NCI-H2227 (cell line): ENCODE data around the gene KITLG.
"Not testable (repeated sequence)": the region's sequence is repeated elsewhere in the genome, so short reads cannot be mapped to it uniquely, and the experiment has no call there.

Source experiments
- DNase-seq: peaks from one replicate; lab custom pipeline; 2025; ENCODE audit not compliant: unreplicated experiment; lab: John Stamatoyannopoulos, UW

KITLG gene

DNA sequence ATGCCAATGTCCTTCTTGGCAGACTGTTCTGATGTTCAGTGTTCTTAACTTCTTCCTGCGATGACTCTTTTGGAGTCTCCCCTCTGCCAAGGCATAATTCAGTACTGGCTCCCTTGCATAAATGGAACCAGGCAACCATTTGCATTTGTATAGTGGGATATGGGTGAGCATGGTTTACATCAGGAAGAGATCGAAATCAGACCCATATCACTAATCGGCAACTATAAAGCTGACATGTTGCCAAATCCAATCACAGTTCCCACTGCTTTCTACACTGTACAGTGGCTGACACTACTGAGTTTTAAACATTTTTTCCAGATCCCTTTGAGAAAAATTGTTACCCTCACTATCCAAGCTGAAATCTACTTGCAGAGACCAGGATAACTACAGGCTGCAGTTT lies 83.8 kb downstream of the KITLG start:
- no peak for DNase-seq

DNA sequence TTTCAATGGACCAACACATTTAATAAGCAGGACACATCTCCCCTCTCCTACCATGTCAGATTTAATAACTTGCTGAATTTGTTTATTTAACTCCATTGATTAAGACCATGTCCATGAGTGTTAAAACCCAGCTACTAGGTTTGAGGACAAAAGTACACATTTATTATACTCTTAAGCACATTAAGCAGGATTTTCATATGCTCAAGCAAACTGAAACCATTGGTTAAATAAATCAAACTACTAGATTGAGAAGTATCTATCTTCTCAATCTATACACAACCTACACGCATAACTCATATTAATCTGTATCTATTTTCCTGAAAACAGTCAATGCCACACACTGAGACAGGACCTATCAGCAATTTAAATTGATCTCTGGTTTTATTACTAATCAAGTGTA lies 85.2 kb downstream of the KITLG start:
- DNase-seq: no peak

DNA sequence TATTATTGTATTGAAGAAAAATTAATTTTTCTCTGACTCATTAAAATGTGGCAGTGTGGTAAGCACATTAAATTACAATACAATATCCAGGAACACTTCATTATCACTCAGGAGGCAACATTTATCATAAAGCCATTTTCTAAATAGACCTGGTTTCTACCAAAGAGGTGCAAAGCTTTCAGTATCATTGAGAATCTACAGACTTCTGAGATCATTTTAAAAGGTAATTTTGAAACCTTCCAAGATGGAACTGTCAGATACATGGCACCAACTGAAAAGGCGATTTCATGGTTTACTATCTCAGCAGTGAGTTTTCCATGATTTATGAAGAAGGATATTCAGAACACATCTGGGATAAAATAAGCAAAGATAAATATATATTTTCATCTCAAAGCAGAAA lies 85.8 kb downstream of the KITLG start:
- no peak for DNase-seq

DNA sequence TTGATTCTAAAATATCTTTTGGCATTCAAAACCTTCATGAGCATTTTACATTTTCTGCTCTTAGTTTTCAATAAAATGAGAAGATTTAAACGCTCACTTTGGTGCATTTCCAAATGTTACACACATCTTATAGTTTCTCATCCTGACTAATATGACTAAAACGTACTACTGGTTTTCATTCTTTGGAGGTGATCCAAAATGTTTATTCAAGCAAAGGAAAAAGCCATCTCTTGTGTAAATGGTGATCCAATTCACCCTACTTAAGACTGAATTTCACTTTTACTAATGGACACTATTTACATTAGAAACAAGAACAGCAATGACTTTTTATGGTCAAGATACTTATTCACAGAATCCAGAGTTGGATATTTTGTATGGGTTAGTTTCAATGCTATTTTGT lies 86.6 kb downstream of the KITLG start:
- no peak for DNase-seq

DNA sequence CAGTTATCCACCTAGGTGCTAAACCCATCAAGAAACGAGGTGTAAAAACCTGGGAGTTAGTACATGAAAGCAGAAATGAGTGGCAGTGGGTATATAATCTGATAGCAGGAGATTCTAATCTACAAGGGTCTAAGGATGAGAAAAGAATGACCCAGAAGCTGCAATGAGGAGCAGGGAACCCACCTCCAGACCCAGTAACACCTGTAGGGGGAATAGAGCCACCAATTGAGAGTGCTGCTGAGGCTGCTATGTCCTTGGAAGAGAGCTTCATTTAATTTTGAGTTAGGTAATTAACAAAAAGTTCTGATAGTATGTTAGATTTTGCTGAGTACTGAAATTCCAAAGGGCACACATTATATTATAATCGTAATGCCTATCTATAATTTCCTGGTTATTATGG lies 89.8 kb downstream of the KITLG start:
- DNase-seq: no peak

DNA sequence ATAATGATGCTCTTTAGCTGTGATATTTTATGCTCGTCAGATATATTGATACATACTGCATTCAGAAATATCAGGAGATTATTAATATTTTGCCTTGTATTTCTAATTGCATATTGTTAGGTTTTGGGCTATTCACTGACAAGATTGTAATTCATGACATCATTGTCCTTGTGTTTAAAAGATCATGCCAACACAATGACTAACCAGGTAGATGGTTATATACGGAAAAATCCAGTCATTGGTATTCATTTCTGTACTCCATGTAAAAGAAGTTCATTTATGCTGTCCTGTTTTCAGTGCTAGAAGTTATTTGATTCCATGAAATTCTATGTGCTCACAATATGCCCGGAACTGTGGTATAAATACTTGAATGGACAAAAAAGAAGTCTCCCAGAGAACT lies 107.5 kb downstream of the KITLG start:
- no peak for DNase-seq

DNA sequence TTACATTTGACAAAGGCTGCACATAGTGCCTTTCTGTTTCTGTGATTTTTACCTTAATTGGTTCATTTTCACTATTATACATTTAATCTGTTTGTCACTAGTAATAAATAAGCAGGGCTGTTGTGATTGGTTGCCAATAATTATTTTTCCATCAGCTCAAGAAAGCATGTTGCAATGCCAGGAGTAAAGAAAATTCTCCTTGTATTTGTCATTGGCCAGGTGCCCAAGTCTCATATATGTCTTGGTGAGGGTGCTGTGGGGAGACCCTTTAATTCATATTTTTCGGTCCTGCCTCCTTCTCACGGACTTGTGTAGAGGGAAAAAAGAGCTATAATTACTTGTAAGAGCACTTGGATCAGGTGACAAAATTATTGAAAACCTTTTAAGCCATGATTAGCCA lies 108.0 kb downstream of the KITLG start:
- no peak for DNase-seq

DNA sequence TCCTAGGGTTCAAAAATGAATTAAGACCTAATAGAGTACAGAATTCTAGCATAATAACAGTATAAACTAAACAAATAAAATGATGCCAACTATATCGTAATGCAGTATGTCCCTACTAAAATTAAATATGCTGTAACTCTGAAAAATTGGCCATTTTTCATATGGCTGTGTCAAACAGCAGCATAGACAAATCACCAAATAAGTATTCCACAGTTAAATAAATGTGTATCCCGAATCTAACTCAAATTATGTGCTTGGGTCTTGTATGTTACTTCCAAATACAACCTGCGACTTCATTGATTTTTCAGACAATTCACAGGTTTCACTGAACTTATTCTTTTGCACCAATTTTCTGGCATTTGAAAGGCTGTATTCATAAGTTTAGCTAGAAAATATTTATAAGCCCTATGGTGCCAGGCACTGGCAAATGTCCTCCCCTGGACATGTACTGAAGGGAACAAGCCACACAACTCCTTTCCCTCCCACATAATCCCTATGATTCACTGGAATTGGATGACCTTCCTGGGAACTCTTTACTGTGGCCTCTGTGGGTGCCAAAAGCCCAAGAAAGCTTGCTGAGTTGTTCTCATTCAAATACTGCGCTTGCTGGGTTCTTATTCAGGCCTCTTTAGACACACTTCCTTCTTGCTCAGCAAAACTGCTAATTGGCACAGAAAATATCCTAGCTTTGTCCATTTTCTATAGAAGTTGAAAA lies 108.8 kb downstream of the KITLG start:
- DNase-seq: no peak

DNA sequence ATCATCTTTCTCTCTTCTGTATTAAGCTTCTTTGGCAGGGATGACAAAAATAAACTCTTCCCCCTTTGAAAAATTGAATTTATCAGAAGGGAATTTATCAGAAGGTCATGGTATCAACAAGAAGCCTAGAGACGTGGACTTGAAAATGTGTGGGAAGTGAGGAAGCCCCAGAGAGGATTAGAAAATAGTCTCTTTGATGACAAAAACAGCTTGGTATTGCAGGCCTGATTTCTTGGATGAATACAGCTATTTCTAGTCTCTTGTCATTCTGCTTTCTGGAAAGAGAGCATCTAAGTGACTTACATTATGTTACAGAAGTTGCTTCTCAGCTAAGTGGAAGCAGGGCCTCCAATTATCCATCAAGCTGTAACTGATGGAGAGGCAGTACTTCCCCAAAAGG lies 111.1 kb downstream of the KITLG start:
- no peak for DNase-seq

DNA sequence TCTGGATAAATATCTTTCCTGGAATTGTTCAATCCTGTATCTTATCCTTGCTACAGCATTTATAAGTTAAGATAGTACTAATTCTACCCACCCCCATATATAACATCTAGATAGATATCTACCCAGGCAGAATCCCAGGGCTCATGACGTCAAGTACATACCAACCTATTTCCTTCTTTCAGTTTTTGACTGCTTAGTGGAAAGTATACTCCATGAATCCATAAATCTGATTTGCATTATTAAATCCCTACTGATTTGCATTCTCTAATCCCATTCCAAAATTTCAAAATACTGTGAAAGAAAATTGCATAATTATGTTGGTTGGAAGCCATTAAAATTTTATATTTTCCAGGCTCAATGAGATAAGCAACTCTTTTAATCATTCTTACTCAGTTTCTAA lies 111.7 kb downstream of the KITLG start:
- DNase-seq: no peak

DNA sequence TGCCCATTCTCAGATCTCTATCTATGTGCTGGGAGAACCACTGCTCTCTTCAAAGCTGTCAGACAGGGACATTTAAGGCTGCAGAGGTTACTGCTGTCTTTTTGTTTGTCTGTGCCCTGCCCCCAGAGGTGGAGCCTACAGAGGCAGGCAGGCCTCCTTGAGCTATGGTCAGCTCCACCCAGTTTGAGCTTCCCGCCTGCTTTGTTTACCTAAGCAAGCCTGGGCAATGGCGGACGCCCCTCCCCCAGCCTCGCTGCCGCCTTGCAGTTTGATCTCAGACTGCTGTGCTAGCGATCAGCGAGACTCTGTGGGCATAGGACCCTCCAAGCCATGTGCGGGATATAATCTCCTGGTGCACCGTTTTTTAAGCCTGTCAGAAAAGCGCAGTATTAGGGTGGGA lies 113.6 kb downstream of the KITLG start:
- DNase-seq: not testable (repeated sequence)

DNA sequence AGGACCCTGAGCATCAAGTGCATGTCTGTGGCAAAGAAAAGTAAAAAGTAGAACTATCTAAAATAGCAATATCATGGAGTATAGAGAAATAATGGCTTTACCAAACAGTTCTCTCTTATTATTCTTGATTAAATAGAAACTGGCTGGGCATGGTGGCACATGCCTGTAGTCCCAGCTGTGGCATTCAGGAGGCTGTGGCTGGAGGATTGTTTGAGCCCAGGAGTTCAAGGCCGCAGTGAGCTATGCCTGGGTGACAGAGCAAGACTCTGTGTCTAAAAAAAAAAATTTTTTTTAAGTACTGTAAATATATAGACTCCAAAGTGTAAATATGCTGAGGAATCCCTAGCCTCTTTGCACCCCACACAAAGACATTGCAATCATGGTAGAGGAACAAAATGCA lies 121.9 kb downstream of the KITLG start:
- no peak for DNase-seq

DNA sequence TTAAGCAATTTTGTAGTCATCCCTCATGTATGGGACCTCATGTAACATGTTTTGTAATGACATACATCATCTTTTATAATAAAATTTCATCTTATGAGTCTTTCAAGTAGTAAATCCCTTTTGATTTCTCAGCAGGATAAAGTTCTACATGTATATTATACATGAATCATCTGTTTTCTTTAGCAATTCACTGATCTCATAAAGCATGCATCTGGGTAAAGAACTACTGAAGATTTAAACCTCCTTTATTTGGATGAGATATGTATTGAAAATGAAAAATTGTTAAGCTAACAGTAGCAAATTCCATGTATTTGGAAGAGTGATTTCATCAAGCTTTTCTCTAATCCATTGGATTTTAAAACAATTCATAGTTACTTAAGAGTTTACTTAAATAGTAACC lies 126.9 kb downstream of the KITLG start:
- DNase-seq: no peak

DNA sequence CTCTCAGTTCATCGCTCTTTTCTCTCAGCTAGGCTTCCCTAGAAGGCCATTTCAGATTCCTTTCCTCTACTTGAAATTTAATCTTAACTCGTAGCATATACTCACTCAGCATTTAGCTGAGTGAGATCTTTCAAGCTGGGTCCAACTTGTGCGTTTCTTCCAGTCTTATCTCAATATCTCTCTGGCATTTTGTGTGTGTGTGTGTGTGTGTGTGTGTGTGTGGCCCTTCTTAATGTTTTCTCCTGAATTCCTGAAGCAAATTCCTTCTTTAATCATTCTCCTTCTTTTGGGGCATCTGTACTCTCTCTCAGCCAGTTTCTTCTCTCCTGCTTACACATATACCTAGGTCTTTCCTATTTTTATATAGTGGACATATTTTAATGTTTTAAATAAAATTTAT lies 129.1 kb downstream of the KITLG start:
- no peak for DNase-seq

DNA sequence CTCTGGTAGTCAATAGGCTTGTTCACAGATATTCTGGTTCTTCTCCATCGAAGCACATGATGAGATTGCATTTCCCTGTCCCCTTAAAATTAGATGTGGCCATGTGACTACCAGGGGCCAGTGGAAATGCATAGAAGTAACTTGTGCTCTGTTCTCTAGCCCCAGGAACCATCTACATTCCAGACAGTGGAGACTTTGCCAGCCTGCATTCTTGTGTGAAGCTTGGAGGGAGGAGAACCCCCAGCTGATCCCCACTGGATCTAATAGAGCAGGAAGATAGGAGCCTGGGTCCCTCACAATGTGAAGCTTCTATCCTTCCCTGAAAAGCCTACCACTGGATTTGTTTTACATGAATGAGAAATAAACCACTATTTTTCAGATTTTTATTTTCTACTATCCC lies 130.1 kb downstream of the KITLG start:
- DNase-seq: no peak

DNA sequence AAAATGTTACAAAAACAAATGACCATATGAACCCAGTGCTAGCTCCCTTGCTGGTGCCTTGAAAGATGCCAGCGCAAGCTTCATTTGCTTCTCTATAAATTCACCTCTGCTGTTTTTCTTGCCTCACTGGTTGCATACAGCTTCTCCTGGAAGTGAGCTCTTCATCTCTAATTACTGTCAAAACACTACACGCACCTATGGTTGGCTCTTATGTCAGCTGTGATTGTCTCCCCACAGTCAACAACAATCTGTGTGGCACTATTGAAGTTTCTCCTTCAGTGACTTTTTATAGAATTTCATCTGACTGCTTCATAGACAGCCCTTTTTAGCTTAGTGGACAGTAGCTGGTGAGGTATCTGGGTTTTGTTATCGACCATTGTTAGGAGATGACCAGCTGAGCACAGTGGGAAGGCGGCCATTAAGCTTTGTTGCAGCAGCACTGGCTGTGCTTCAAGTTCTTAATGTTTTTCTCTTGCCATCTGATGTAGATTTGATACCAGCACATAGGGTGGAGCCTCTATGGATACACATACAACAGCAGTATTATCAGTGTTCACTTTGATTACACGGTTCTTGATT lies 131.8 kb downstream of the KITLG start:
- DNase-seq: peak; percentile 47

DNA sequence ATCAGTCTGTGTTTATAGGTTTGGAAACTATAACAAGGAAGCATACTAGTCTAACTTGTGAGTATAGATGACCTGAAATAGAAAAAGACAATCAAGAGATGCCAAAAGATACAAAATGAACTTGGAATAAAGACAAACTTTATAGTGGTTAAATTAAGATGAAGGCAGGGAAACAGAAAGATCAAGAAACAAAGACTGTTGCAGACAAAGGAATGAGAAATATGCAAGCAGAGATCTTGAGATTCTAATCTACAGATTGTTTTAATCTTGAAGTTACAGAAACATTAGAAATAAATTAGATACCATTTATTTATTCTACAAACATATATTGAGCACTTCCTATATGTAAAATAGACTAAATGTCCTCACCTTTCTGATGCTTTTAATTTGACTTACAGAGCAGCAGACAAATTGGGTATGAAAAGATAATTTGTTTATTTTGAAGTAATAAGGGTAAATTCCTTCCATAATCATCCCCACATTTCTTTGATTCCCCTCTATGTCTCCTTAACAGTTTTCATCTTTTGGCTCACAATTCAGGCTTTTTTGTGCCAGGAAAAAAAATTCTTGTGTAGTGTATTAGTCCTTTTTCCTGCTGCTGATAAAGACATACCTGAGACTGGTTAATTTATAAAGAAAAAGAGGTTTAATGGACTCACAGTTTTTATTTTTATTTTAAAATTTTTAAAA lies 134.4 kb downstream of the KITLG start:
- DNase-seq: no peak

DNA sequence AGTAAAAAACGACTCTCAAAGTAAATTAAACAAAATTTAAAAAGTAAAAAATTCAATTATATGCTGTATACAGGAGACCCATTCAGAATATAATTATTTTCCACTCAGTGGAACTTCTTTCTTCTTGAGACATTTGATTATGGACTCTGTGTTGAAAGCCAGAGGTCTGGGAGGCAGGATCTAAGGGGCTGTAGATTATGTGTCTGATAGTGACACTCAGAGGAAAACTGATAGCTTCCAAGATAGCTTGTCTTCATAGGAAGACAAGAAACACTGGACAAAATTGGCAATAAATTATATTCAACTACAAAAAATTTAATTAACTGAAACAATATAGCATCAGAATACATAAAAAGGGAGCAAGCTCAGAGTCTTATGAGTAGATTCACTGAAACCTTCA lies 135.8 kb downstream of the KITLG start:
- no peak for DNase-seq
